HepG2 (cell line): Measurements from ENCODE around the gene TRPM5. TPM values are rescaled to one million over a fixed set of nuclear protein-coding genes. Genes with fewer than 3 reads are reported as not detected.

Experiments
- MTA1 ChIP-seq: sonication (generic); formaldehyde crosslinking; IDR thresholded peaks from 2 replicates; pipeline ENCODE4 v1.4.0; 2020; ENCODE audit warnings: missing genetic modification reagents, mild to moderate bottlenecking, borderline replicate concordance
- MXI1 ChIP-seq: IDR thresholded peaks from 3 replicates; pipeline ENCODE4 v1.6.1; 2012; ENCODE audit warnings: low read depth, low read length, inconsistent platforms, borderline replicate concordance
- PATZ1 ChIP-seq: sonication (generic); formaldehyde crosslinking; IDR thresholded peaks from 2 replicates; pipeline ENCODE4 v1.4.0; 2020; ENCODE audit warnings: missing genetic modification reagents
- PTBP1 ChIP-seq: fragments of 200-400 bp; formaldehyde crosslinking; IDR thresholded peaks from 2 replicates; pipeline ENCODE4 v1.6.1; 2018; ENCODE audit warnings: low read length, low read depth; ENCODE audit not compliant: poor library complexity, severe bottlenecking
- RBM22 ChIP-seq: fragments of 200-400 bp; formaldehyde crosslinking; optimal IDR thresholded peaks from 2 replicates; pipeline ENCODE3; 2017; ENCODE audit warnings: mild to moderate bottlenecking, low read length, moderate library complexity
- SNAPC4 ChIP-seq: sonication (generic); formaldehyde crosslinking; IDR thresholded peaks from 2 replicates; pipeline ENCODE4 v1.4.0; 2020; ENCODE audit warnings: mild to moderate bottlenecking, missing genetic modification reagents
- SOX13 ChIP-seq, 3 experiments: fragments of 450-650 bp in 1 of 3; sonication (generic) in 1 of 3; formaldehyde crosslinking in 1 of 3; IDR thresholded peaks in 2 of 3; conservative IDR thresholded peaks in 1 of 3; 2 replicates each; pipeline versions ENCODE4 v1.5.0 to v1.6.1; 2016 to 2020; ENCODE audit warnings: antibody characterized with exemption in 1 of 3, mild to moderate bottlenecking in 1 of 3, missing compliant biosample characterization in 1 of 3, missing genetic modification reagents in 1 of 3, moderate library complexity in 1 of 3
- TCF7 ChIP-seq: sonication (generic); IDR thresholded peaks from 2 replicates; pipeline ENCODE4 v1.6.1; 2016; ENCODE audit warnings: antibody characterized with exemption, low read depth
- ZBTB46 ChIP-seq: sonication (generic); formaldehyde crosslinking; IDR thresholded peaks from 2 replicates; pipeline ENCODE4 v1.4.0; 2020; ENCODE audit warnings: mild to moderate bottlenecking, missing genetic modification reagents, borderline replicate concordance
- ZNF570 ChIP-seq: sonication (generic); formaldehyde crosslinking; IDR thresholded peaks from 2 replicates; pipeline ENCODE4 v1.4.0; 2020; ENCODE audit warnings: mild to moderate bottlenecking, missing genetic modification reagents, borderline replicate concordance
- ZNF580 ChIP-seq: IDR thresholded peaks from 2 replicates; pipeline ENCODE4 v1.6.1; 2016; ENCODE audit warnings: low read depth, borderline replicate concordance
- ZNF614 ChIP-seq: IDR thresholded peaks from 2 replicates; pipeline ENCODE4 v1.6.1; 2018; ENCODE audit warnings: missing biosample characterization, missing genetic modification reagents, inconsistent platforms, borderline replicate concordance
- polyA plus RNA-seq, 8 experiments: library from polyadenylated mRNA; depleted of rRNA in 3 of 8; stranded (reverse) in 7 of 8; unstranded in 1 of 8; fragments of >200 nt; fragmentation: Illumina TruSeq in 4 of 8; extraction: Trizol in 4 of 8; gene quantifications; 2 replicates each; pipeline versions ENCODE4 v1.2.1 to v1.2.3, GENCODE V29; 2011 to 2016; ENCODE audit warnings: low read depth in 4 of 8, missing spikeins in 1 of 8, mixed read lengths in 1 of 8; ENCODE audit not compliant: insufficient read depth in 1 of 8
- total RNA-seq, 5 experiments: library from RNA; depleted of rRNA; stranded (reverse); fragments of >200 nt; fragmentation: Illumina TruSeq; extraction: Trizol; gene quantifications; 2 replicates each; pipeline ENCODE4 v1.2.3, GENCODE V29; 2016; ENCODE audit warnings: low read depth in 1 of 5
- TF ChIP-seq, protein P1 (sequence below), 2 experiments: sonication (generic) in 1 of 2; formaldehyde crosslinking in 1 of 2; IDR thresholded peaks; 2 replicates each; pipeline versions ENCODE4 v1.4.0 to v1.6.1; 2016 to 2020; ENCODE audit warnings: borderline replicate concordance in 1 of 2, low read depth in 1 of 2, mild to moderate bottlenecking in 1 of 2, missing genetic modification reagents in 1 of 2

Gene TRPM5
- total and polyA plus RNA-seq, 2 of the 13 experiments (the other 11 are each of a cell fraction or from before 2014, with no cell fraction given), result 0.12 TPM; not detected in 1

- TF ChIP-seq SNAPC4 (CRISPR knock-in tag) (no peak), MTA1 (CRISPR knock-in tag) (no peak), MXI1 (no peak; the same call in 2 of the 3 replicates), RBM22 (no peak), ZBTB46 (CRISPR knock-in tag) (no peak), PATZ1 (peak; percentile 71), ZNF570 (no peak), ZNF614 (CRISPR knock-in tag) (no peak), ZNF580 (CRISPR knock-in tag) (no peak), PTBP1 (no peak), SOX13 (IDR thresholded peaks at IDR 0.05) (no peak), SOX13 (CRISPR knock-in tag; conservative IDR thresholded peaks at IDR 0.05 in 1 of 2, IDR thresholded peaks at IDR 0.05 in 1 of 2) (no peak), TCF7 (no peak)
- TF ChIP-seq, protein P1, sequence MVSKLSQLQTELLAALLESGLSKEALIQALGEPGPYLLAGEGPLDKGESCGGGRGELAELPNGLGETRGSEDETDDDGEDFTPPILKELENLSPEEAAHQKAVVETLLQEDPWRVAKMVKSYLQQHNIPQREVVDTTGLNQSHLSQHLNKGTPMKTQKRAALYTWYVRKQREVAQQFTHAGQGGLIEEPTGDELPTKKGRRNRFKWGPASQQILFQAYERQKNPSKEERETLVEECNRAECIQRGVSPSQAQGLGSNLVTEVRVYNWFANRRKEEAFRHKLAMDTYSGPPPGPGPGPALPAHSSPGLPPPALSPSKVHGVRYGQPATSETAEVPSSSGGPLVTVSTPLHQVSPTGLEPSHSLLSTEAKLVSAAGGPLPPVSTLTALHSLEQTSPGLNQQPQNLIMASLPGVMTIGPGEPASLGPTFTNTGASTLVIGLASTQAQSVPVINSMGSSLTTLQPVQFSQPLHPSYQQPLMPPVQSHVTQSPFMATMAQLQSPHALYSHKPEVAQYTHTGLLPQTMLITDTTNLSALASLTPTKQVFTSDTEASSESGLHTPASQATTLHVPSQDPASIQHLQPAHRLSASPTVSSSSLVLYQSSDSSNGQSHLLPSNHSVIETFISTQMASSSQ (IDR thresholded peaks at IDR 0.05; ENCODE audit: low read depth), result no peak
- TF ChIP-seq, protein P1 (CRISPR knock-in tag; IDR thresholded peaks at IDR 0.05; ENCODE audit: borderline replicate concordance), result no peak
These were observed 23.6 kb downstream of the TRPM5 start (continued) for GRCh38 chr11:2420502-2421225.
